Activated naive CD8-positive, alpha-beta T cell treated with anti-CD3 and anti-CD28 coated beads for 36 hours (primary cell): ENCODE results near the gene MAP3K7CL. TPM values are rescaled to one million over a fixed set of nuclear protein-coding genes. Genes with fewer than 3 reads are reported as not detected.

Experiments
- DNase-seq: peaks from one replicate; pipeline ENCODE4 v3.0.0; 2021
- H3K27ac Mint-ChIP-seq: one replicate; pipeline ENCODE4 v1.8.0; 2022; ENCODE audit warnings: mild to moderate bottlenecking, moderate library complexity, mixed read lengths
- H3K27me3 Mint-ChIP-seq: one replicate; pipeline ENCODE4 v1.8.0; 2022; ENCODE audit warnings: mild to moderate bottlenecking, mixed read lengths
- H3K36me3 Mint-ChIP-seq: one replicate; pipeline ENCODE4 v1.8.0; 2021; ENCODE audit warnings: mild to moderate bottlenecking, mixed read lengths
- H3K4me1 Mint-ChIP-seq: one replicate; pipeline ENCODE4 v1.8.0; 2021; ENCODE audit warnings: mixed read lengths
- H3K4me3 Mint-ChIP-seq: one replicate; pipeline ENCODE4 v1.8.0; 2022; ENCODE audit warnings: mild to moderate bottlenecking, moderate library complexity, mixed read lengths
- H3K9me3 Mint-ChIP-seq: one replicate; pipeline ENCODE4 v1.8.0; 2022; ENCODE audit warnings: mixed read lengths
- total RNA-seq, 2 experiments: library from RNA; stranded (reverse); gene quantifications; one replicate each; pipeline ENCODE4 v1.2.3, GENCODE V29; 2021

The MAP3K7CL gene, protein sequence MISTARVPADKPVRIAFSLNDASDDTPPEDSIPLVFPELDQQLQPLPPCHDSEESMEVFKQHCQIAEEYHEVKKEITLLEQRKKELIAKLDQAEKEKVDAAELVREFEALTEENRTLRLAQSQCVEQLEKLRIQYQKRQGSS
- total RNA-seq, result 1 to 10 TPM; 4.8 to 5.7 TPM

DNA sequence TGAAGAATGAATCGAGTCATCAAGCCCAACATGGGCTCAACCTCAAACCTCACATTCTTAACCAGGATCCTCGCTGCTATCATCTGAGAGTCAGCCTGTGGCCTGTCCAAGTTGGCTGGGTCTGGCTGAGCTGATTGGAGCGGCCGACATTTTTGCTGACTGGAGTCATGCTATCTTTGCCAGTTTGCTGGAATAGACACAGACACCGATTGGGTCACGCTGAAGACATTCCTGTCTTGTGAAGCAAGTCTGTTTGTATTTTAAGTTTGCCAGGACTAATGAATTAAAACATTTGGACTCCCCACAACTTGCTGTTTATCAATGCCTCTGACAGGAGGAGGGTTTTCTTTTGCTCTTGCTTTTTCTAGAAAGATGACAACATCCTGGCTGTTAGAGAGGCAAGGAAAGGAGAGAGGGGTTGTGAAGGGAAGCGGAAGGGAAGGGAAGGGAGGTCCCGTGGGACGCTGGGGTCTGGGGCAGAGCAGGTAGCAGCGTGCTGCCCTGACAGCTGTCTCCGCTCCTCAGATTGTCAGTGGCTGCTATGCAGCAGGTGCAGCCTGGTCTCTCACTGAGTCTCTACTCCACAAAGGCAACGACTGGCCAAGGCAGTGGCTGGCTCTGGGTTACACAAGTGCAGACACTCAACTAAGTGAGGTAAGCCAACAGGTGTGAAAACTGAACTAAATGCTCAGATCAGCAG, at the start of gene MAP3K7CL:
MAP3K7CL (plus strand) TSS at position 375 of the 700 bp plus-strand sequence. CDS start 2,701 bp downstream, outside the sequence.
- peaks cover 3% of the 10 kb centered on the region for H3K9me3 Mint-ChIP-seq
- DNase-seq, result no peak
- H3K4me1 Mint-ChIP-seq, result no peaks in the 10 kb centered on the region
- H3K36me3 Mint-ChIP-seq, result peaks cover 9% of the 10 kb centered on the region
- no peak within 1 kb of the TSS for H3K4me3 Mint-ChIP-seq
- no peak within 1 kb of the TSS for H3K27ac Mint-ChIP-seq
- H3K27me3 Mint-ChIP-seq, result no peaks in the 10 kb centered on the region

DNA sequence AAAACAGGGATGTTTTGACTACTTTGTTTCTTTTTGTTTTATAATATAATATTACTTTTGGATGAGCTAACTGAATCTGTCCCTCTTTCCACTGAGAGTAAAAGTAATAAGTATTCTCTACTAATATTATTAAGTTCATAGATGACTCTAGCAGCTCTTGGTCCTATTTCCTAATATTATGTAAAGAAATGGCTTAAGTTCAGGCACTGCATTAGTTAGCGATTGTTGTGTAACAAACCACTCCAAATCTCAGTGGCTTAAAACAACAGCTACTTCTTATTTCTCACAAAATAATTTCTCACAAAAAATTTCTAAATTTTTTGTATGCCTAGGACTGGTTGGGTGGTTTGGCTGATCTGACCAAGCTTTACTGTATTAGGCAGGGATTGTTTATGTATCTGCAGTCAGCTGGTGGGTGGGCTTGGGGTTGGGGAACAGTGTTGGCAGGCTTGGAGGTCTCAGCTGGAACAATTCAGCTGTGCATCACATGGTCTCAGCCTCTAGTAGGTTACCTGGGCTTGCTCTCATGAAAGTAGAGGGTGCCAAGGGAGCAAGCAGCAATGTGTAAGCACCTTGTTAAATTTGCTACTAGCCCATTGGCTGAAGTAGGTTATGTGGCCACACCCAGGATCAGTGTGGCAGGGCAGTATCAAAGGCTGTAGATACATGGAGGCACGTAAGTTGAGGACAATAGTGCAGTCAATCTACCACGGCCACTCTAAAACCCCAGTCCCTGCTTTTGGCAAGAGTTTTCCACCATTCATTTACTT, 48.2 kb upstream of the MAP3K7CL start:
- H3K27me3 Mint-ChIP-seq, result no peaks in the 10 kb centered on the region
- no peak overlapping the region for H3K27ac Mint-ChIP-seq
- H3K4me3 Mint-ChIP-seq, result no peak overlapping the region
- peaks cover 42% of the 10 kb centered on the region for H3K4me1 Mint-ChIP-seq
- DNase-seq, result no peak
- no peaks in the 10 kb centered on the region for H3K9me3 Mint-ChIP-seq
- peaks cover 15% of the 10 kb centered on the region for H3K36me3 Mint-ChIP-seq

DNA sequence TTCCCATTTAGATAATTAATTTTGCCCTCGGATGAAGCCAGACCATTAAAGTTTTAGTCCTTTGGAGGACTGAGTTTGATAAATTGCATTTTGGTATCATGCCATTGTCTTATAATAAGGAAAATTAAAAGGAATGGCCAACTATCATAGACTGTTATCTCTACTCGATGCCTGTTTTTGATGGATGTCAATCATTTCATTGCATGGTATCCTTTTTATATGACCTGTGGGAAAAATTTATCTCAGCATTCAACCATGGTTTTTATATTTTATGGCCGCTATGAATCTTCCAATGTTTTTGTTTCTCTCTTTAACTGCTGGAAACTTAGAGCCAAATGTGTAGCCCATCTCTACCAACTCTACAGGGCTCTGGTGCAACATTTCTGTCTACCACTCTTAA, 47.1 kb upstream of the MAP3K7CL start:
- Mint-ChIP-seq H3K36me3 (peaks cover 15% of the 10 kb centered on the region), H3K4me1 (peaks cover 36% of the 10 kb centered on the region), H3K9me3 (no peaks in the 10 kb centered on the region), H3K27me3 (no peaks in the 10 kb centered on the region), H3K4me3 (no peak overlapping the region), H3K27ac (no peak overlapping the region)
- DNase-seq, result no peak

DNA sequence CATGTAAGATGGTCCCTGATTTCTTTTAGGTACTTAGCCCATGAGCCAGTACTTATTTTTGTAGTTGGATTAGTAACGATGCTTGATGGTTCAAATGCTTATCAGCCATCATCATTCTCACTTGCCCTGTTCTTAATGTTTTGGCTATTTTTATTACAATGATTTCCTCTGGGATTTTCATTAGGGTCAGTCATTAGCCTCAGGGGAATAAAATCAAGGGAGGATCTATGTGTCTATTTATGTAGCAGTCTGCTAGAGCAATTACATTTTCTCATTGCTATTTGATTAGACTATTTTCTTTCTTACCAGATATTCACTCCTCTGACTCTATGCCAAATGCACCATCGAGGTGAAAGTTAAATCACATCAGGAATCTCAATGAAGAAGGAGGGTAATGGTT, 46.1 kb upstream of the MAP3K7CL start:
- H3K27ac Mint-ChIP-seq, result no peak overlapping the region
- no peaks in the 10 kb centered on the region for H3K9me3 Mint-ChIP-seq
- H3K4me3 Mint-ChIP-seq, result no peak overlapping the region
- H3K36me3 Mint-ChIP-seq, result peaks cover 9% of the 10 kb centered on the region
- peaks cover 25% of the 10 kb centered on the region for H3K4me1 Mint-ChIP-seq
- no peaks in the 10 kb centered on the region for H3K27me3 Mint-ChIP-seq
- DNase-seq, result no peak

DNA sequence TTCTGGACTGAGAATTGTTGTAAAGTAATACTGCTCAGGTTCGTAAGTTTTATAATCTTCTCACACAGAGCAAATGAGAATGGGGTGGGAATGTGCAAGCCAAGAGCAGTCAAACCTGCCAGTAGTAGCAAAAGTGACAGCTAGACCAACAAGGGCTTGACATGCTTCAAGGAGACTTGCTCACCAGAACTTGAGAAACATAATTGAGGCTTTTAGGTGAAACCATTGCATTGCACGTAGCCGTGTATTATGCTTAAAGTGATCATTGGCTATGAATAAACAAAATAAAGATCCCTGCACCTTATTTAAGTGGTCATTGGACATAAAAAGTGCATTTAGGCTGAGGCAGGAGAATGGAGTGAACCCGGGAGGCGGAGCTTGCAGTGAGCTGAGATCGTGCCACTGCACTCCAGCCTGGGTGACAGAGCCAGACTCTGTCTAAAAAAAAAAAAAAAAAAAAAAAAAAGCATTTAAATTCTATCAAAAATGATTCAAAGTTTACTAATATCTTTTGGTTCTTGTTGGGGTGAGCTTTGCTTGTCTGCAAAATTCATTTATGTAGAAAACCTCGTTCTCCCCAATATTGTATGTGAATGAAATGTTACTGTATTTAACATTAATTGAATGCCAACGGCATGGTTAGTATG, 45.2 kb upstream of the MAP3K7CL start:
- no peaks in the 10 kb centered on the region for H3K9me3 Mint-ChIP-seq
- no peak overlapping the region for H3K27ac Mint-ChIP-seq

DNA sequence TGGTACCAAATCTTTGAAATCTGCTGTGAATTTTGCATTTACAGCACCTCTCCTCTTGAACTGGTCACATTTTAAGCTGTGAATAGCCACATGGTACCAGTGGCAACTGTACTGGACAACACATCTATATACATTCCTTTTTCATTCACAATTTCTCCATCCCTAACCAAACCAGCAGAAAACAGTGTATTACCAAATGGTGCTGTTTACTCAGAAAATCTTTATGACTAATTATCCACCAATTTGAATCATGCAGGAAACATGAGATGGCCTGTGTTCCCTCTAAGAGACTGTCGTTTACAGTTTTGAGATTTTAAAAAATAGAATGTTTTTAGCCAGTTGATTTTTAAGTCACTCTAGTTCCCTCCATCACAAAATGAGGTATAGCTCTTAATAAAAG, 39.4 kb upstream of the MAP3K7CL start:
- H3K27ac Mint-ChIP-seq, result no peak overlapping the region

More for the DNA sequence above, 45.2 kb upstream of the MAP3K7CL start:
- Mint-ChIP-seq H3K27me3 (no peaks in the 10 kb centered on the region), H3K4me1 (peaks cover 19% of the 10 kb centered on the region), H3K4me3 (no peak overlapping the region), H3K36me3 (peaks cover 5% of the 10 kb centered on the region)
- DNase-seq, result no peak

DNA sequence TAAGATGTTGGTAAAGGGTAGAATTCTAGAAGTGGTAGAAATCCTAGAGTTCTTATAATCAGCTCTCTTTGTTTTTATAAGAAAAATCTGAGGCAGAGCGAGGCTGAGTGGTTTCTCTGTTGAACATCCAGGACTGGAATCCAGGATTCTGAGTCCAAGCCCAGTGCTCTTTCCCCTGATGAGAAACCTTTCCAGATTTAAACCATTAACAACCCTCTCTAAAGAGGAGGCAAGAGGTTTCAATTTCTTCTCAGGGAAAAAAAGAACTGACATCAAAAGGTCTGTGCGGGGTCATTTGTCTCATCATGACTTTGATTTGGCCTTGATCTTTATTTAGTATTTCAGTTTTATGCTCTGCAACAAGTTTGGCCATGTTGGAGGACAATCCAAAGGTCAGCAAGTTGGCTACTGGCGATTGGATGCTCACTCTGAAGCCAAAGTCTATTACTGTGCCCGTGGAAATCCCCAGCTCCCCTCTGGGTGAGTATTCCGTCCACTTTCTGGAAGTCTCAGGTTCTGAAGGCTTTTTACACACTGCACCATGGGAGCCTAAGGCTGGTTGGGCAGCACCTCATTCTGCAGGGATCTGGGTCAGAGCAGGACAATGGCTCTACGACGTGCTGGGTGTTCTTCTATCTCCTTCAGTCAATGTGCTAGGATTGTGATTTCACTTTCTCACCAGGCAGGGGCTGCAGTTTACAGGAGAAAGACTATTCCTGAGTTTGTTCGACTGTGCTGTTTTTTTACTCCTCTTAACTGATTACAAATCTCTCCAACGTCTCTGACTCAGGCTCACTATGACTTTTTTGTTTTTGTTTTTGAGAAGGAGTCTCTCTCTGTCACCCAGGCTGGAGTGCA, 38.1 kb upstream of the MAP3K7CL start:
- no peaks in the 10 kb centered on the region for H3K9me3 Mint-ChIP-seq
- peaks cover 7% of the 10 kb centered on the region for H3K36me3 Mint-ChIP-seq
- no peak overlapping the region for H3K4me3 Mint-ChIP-seq
- no peaks in the 10 kb centered on the region for H3K27me3 Mint-ChIP-seq
- no peak overlapping the region for H3K27ac Mint-ChIP-seq
- H3K4me1 Mint-ChIP-seq, result peaks cover 2% of the 10 kb centered on the region
- DNase-seq, result no peak

More for the DNA sequence above, 39.4 kb upstream of the MAP3K7CL start:
- H3K4me3 Mint-ChIP-seq, result no peak overlapping the region
- no peaks in the 10 kb centered on the region for H3K27me3 Mint-ChIP-seq
- peaks cover 10% of the 10 kb centered on the region for H3K36me3 Mint-ChIP-seq
- no peaks in the 10 kb centered on the region for H3K9me3 Mint-ChIP-seq
- no peak for DNase-seq
- H3K4me1 Mint-ChIP-seq, result peaks cover 2% of the 10 kb centered on the region

DNA sequence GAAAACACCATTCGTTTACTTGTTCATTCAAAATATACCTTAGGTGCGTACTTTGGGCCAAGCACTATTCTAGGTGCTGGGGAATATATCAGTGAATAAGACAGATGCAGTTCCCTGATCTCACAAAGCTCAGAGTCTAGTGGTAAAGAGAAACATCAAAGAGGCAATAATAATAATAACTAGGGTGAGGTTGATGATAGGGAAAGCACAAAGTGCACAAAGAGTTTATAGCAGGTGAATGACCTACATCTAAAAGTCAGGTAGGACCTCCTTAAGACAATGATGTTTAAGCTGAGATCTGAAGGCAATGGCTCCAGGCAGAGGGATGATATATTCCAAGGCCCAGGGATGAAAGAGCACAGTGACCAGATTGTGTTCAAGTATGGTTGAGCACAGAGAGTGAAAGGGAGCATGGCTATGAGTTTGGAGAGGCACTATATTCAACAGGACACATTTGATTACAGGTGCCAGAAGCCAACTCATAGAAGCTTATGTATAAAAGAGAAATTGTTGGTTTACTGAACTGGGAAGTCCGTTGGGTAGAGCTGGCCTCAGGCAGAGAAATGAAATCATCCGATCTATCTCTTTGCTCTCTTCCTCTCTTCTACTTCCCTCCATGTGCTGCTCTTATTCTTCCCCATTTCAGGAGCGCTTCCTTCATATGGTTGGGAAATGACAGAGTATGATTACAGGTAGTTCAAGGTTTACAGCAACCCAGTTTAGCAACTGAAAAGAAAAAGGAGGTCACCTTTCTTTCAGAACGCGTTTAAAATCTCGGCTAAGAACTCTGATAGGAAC, 34.0 kb upstream of the MAP3K7CL start:
- H3K4me1 Mint-ChIP-seq, result no peaks in the 10 kb centered on the region
- peaks cover 12% of the 10 kb centered on the region for H3K36me3 Mint-ChIP-seq
- no peak overlapping the region for H3K4me3 Mint-ChIP-seq

DNA sequence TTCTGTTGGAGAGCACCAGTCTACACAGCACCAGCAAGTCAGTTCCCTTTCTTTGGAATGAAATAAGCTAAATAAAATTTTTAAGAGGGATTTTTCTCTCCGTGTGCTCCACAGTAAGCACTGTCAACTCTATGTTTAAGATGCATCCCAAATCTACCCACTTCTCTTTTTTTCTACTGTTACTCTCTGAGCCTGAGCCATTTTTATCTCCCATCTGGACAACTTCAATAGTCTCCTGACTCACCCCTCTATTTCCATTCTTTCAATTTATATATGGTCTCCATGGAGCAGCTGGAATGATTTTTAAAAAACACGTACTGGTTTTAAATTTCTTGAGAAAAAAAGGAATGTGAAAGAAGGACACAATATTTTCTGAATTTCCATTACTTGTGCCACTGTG, 32.3 kb upstream of the MAP3K7CL start:
- DNase-seq, result no peak
- no peaks in the 10 kb centered on the region for H3K4me1 Mint-ChIP-seq
- H3K9me3 Mint-ChIP-seq, result no peaks in the 10 kb centered on the region
- no peak overlapping the region for H3K27ac Mint-ChIP-seq
- peaks cover 14% of the 10 kb centered on the region for H3K36me3 Mint-ChIP-seq
- H3K27me3 Mint-ChIP-seq, result no peaks in the 10 kb centered on the region
- no peak overlapping the region for H3K4me3 Mint-ChIP-seq

More for the DNA sequence above, 34.0 kb upstream of the MAP3K7CL start:
- DNase-seq, result no peak
- Mint-ChIP-seq H3K27ac (no peak overlapping the region), H3K9me3 (no peaks in the 10 kb centered on the region), H3K27me3 (no peaks in the 10 kb centered on the region)

DNA sequence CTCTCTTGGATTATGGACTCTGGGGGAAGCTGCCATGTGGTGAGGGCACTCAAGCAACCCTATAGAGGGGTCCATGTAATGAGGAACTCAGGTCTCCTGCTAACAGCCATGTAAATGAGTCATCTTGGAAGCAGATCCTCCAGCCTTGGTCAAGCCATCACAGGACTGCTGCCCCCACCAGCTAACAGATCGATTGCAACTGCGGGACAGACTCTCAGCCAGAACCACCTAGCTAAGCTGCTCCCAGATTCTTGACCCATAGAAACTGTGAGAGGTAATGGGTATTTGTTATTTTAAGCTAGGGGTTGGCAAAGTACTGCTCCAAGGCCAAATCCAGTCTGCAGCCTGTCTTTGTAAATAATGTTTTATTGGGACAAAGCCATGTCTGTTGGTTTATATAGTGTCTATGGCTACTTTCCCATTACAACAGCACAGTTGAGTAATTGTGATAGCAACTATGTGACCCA, 27.6 kb upstream of the MAP3K7CL start:
- Mint-ChIP-seq H3K27ac (no peak overlapping the region), H3K36me3 (peaks cover 7% of the 10 kb centered on the region), H3K27me3 (no peaks in the 10 kb centered on the region), H3K4me1 (no peaks in the 10 kb centered on the region), H3K4me3 (no peak overlapping the region), H3K9me3 (no peaks in the 10 kb centered on the region)
- DNase-seq, result no peak

DNA sequence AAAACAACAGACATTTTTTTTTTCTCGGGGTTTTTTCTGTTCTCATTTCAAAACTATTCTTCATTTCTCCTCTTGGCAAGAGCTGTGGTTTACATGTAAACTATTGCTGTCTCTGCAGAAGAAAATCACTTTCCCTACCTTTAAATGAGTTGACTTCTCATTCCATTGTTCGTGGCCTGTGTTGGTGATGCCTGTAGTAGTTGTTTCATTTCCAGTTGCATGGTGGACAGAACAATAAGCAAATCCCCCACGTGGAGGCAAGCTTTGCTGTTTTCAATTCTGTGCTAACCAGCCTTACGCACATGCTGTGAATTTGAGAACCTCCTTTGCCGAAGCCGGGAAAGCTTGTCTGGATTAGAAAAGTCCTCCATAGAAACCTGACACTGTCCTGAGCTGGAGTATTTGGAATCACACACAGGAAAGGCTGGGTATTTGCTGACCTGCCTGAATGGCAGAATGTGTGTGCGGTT, 26.2 kb upstream of the MAP3K7CL start:
- DNase-seq, result no peak
- H3K27me3 Mint-ChIP-seq, result no peaks in the 10 kb centered on the region
- no peaks in the 10 kb centered on the region for H3K9me3 Mint-ChIP-seq
- H3K4me1 Mint-ChIP-seq, result no peaks in the 10 kb centered on the region
- H3K4me3 Mint-ChIP-seq, result no peak overlapping the region
- no peak overlapping the region for H3K27ac Mint-ChIP-seq
- peaks cover 7% of the 10 kb centered on the region for H3K36me3 Mint-ChIP-seq

DNA sequence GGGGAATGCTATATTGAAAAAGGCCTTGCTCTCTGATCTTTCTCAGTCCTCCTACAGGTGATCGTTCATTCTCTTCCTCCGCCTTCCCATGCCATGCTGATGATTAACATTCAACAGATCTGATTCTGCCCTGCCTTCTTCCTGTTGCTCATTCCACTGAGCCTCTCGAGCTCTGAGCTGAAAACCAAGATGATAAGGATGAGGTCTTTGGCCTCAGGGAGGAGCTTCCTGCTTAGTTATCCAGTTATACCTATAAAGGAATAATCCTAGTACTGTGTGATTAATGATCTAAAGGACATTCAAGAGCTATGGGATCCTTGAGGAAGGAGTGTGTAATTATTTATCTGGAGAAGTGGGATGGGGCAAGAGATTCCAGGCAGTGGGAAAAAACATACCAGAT, 25.2 kb upstream of the MAP3K7CL start:
- H3K36me3 Mint-ChIP-seq, result peaks cover 4% of the 10 kb centered on the region
- H3K27ac Mint-ChIP-seq, result no peak overlapping the region
- H3K4me1 Mint-ChIP-seq, result no peaks in the 10 kb centered on the region
- no peaks in the 10 kb centered on the region for H3K9me3 Mint-ChIP-seq
- no peaks in the 10 kb centered on the region for H3K27me3 Mint-ChIP-seq
- no peak overlapping the region for H3K4me3 Mint-ChIP-seq
- no peak for DNase-seq

DNA sequence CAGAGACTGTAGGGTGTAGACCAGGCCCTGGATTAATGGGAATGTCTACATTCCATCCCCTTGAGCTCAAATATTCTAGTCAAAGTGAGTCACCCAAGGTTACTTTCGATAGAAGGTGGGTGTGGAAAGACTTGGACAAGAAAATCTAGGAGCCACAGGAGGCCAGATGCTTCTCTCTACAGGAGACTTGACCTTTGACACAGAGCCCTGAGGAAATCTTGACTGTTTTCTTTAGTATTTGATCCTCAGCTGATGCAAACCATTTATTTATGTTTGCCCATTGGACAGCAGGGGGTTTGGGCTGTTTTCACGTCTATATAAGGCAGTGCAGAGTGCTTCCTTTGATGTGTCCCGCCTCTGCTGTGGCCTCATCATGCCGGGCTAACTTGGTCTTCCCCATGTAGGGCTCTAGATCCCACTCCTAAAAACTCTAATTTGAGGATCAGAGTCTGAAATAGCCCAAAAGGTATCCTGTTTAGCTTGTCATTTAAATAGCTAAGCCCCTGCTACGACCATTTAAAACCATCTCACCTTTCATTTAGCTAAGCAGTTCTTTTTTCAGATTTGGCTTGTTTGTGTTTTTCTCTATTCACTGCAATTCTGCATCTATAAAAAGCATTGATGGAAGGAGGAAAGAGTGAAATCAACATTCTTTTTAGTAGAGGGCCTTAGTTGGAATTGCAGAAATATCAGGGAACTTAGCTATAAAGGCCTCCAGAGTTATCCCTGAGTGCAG, 15.5 kb upstream of the MAP3K7CL start:
- no peak overlapping the region for H3K27ac Mint-ChIP-seq
- peaks cover 2% of the 10 kb centered on the region for H3K4me1 Mint-ChIP-seq
- H3K36me3 Mint-ChIP-seq, result peaks cover 2% of the 10 kb centered on the region

More for the DNA sequence above, 15.5 kb upstream of the MAP3K7CL start:
- Mint-ChIP-seq H3K27me3 (no peaks in the 10 kb centered on the region), H3K9me3 (no peaks in the 10 kb centered on the region), H3K4me3 (no peak overlapping the region)
- DNase-seq, result no peak
